ENCODE results near the gene KIAA1671.
A peak's percentile ranks its signal among the peaks of the same experiment; 100 is the strongest.

KIAA1671 gene

GRCh38 chr22:25069426-25069757, 116.9 kb downstream of the KIAA1671 start:
- no peak for ATAC-seq
- DNase-seq (ENCODE audit: low spot score in 2 of 2) = no peak
- Mint-ChIP-seq H3K36me3 (peaks cover 6% of the 10 kb centered on the region), H3K4me3 (peak overlapping the region; percentile 85), H3K27ac (peak overlapping the region; percentile 99), H3K9me3 (no peaks in the 10 kb centered on the region), H3K4me1 (peaks cover 78% of the 10 kb centered on the region)

GRCh38 chr22:25069758-25070481, 117.4 kb downstream of the KIAA1671 start:
- Mint-ChIP-seq H3K4me3 (peak overlapping the region; percentile 85), H3K27ac (peak overlapping the region; percentile 99), H3K36me3 (peaks cover 6% of the 10 kb centered on the region), H3K9me3 (no peaks in the 10 kb centered on the region), H3K4me1 (peaks cover 79% of the 10 kb centered on the region)
- ATAC-seq (no peak), DNase-seq (ENCODE audit: low spot score in 2 of 2) (no peak)

GRCh38 chr22:25070956-25071355, 118.4 kb downstream of the KIAA1671 start:
- H3K4me1 Mint-ChIP-seq = peaks cover 85% of the 10 kb centered on the region
- ATAC-seq (peak; percentile 16), DNase-seq (ENCODE audit: low spot score in 2 of 2) (no peak)
- H3K36me3 Mint-ChIP-seq = peaks cover 7% of the 10 kb centered on the region
- H3K27ac Mint-ChIP-seq = peak overlapping the region; percentile 99
- H3K9me3 Mint-ChIP-seq = no peaks in the 10 kb centered on the region
- H3K4me3 Mint-ChIP-seq = peak overlapping the region; percentile 85

GRCh38 chr22:25071720-25072119, 119.2 kb downstream of the KIAA1671 start:
- ATAC-seq (no peak), DNase-seq (ENCODE audit: low spot score in 2 of 2) (no peak)
- Mint-ChIP-seq H3K9me3 (no peaks in the 10 kb centered on the region), H3K4me1 (peaks cover 93% of the 10 kb centered on the region), H3K27ac (peak overlapping the region; percentile 99), H3K36me3 (peaks cover 12% of the 10 kb centered on the region), H3K4me3 (peak overlapping the region; percentile 85)

- Mint-ChIP-seq H3K27ac (peak overlapping the region; percentile 99), H3K4me1 (peaks cover 93% of the 10 kb centered on the region), H3K9me3 (no peaks in the 10 kb centered on the region), H3K36me3 (peaks cover 12% of the 10 kb centered on the region), H3K4me3 (peak overlapping the region; percentile 85)
- DNase-seq (ENCODE audit: low spot score in 2 of 2) (no peak), ATAC-seq (no peak)
Measured at GRCh38 chr22:25072406-25072805, 119.9 kb downstream of the KIAA1671 start.

GRCh38 chr22:25076336-25076735, 123.8 kb downstream of the KIAA1671 start:
- peak; percentile 90 for ATAC-seq

GRCh38 chr22:25077056-25077455, 124.5 kb downstream of the KIAA1671 start:
- Mint-ChIP-seq H3K9me3 (no peaks in the 10 kb centered on the region), H3K27ac (peak overlapping the region; percentile 87), H3K4me3 (peak overlapping the region; percentile 61), H3K4me1 (peaks cover 76% of the 10 kb centered on the region), H3K36me3 (peaks cover 6% of the 10 kb centered on the region)
- no peak for ATAC-seq
- no peak for DNase-seq (ENCODE audit: low spot score in 2 of 2)

More at GRCh38 chr22:25076336-25076735, 123.8 kb downstream of the KIAA1671 start:
- H3K27ac Mint-ChIP-seq = peak overlapping the region; percentile 87
- H3K9me3 Mint-ChIP-seq = no peaks in the 10 kb centered on the region
- peak; percentile 51 to 87 for DNase-seq (ENCODE audit: low spot score in 2 of 2)
- H3K36me3 Mint-ChIP-seq = peaks cover 6% of the 10 kb centered on the region
- H3K4me3 Mint-ChIP-seq = peak overlapping the region; percentile 61
- H3K4me1 Mint-ChIP-seq = peaks cover 76% of the 10 kb centered on the region

- peak overlapping the region; percentile 55 for H3K27ac Mint-ChIP-seq
- no peak for DNase-seq (ENCODE audit: low spot score in 2 of 2)
- peaks cover 6% of the 10 kb centered on the region for H3K36me3 Mint-ChIP-seq
- no peaks in the 10 kb centered on the region for H3K9me3 Mint-ChIP-seq
- no peak for ATAC-seq
- no peak overlapping the region for H3K4me3 Mint-ChIP-seq
- peaks cover 72% of the 10 kb centered on the region for H3K4me1 Mint-ChIP-seq
Measured at GRCh38 chr22:25077964-25078363, 125.4 kb downstream of the KIAA1671 start.

- DNase-seq (ENCODE audit: low spot score in 2 of 2) (no peak), ATAC-seq (peak; percentile 33)
- H3K4me1 Mint-ChIP-seq = peaks cover 66% of the 10 kb centered on the region
- H3K4me3 Mint-ChIP-seq = no peak overlapping the region
- peaks cover 6% of the 10 kb centered on the region for H3K36me3 Mint-ChIP-seq
- H3K27ac Mint-ChIP-seq = no peak overlapping the region
- H3K9me3 Mint-ChIP-seq = no peaks in the 10 kb centered on the region
Measured at GRCh38 chr22:25078591-25078990, 126.1 kb downstream of the KIAA1671 start.

GRCh38 chr22:25080855-25081254, 128.3 kb downstream of the KIAA1671 start:
- H3K4me3 Mint-ChIP-seq = no peak overlapping the region
- peaks cover 57% of the 10 kb centered on the region for H3K4me1 Mint-ChIP-seq
- ATAC-seq (no peak), DNase-seq (ENCODE audit: low spot score in 2 of 2) (no peak)
- H3K9me3 Mint-ChIP-seq = no peaks in the 10 kb centered on the region
- peak overlapping the region; percentile 82 for H3K27ac Mint-ChIP-seq
- peaks cover 6% of the 10 kb centered on the region for H3K36me3 Mint-ChIP-seq

- DNase-seq (ENCODE audit: low spot score in 2 of 2) = no peak
- Mint-ChIP-seq H3K36me3 (peaks cover under 1% of the 10 kb centered on the region), H3K27ac (peak overlapping the region; percentile 82), H3K9me3 (no peaks in the 10 kb centered on the region), H3K4me3 (no peak overlapping the region), H3K4me1 (peaks cover 57% of the 10 kb centered on the region)
- peak; percentile 22 for ATAC-seq
Measured at GRCh38 chr22:25081409-25081824, 128.9 kb downstream of the KIAA1671 start.

- ATAC-seq = peak; percentile 34
- Mint-ChIP-seq H3K4me1 (peaks cover 57% of the 10 kb centered on the region), H3K9me3 (no peaks in the 10 kb centered on the region), H3K36me3 (no peaks in the 10 kb centered on the region), H3K4me3 (no peak overlapping the region), H3K27ac (no peak overlapping the region)
- no peak for DNase-seq (ENCODE audit: low spot score in 2 of 2)
Measured at GRCh38 chr22:25082096-25082495, 129.6 kb downstream of the KIAA1671 start.

GRCh38 chr22:25083056-25083806, 130.7 kb downstream of the KIAA1671 start:
- H3K4me1 Mint-ChIP-seq = peaks cover 54% of the 10 kb centered on the region

GRCh38 chr22:25083807-25084200, 131.3 kb downstream of the KIAA1671 start:
- Mint-ChIP-seq H3K4me3 (no peak overlapping the region), H3K36me3 (no peaks in the 10 kb centered on the region), H3K4me1 (peaks cover 53% of the 10 kb centered on the region), H3K27ac (no peak overlapping the region), H3K9me3 (no peaks in the 10 kb centered on the region)
- ATAC-seq = no peak
- no peak for DNase-seq (ENCODE audit: low spot score in 2 of 2)

More at GRCh38 chr22:25083056-25083806, 130.7 kb downstream of the KIAA1671 start:
- Mint-ChIP-seq H3K27ac (no peak overlapping the region), H3K4me3 (no peak overlapping the region), H3K36me3 (no peaks in the 10 kb centered on the region), H3K9me3 (no peaks in the 10 kb centered on the region)
- DNase-seq (ENCODE audit: low spot score in 2 of 2) (no peak), ATAC-seq (no peak)

GRCh38 chr22:25084405-25085107, 132.0 kb downstream of the KIAA1671 start:
- H3K4me1 Mint-ChIP-seq = peaks cover 47% of the 10 kb centered on the region

More at GRCh38 chr22:25084405-25085107, 132.0 kb downstream of the KIAA1671 start:
- no peaks in the 10 kb centered on the region for H3K36me3 Mint-ChIP-seq
- no peaks in the 10 kb centered on the region for H3K9me3 Mint-ChIP-seq
- no peak overlapping the region for H3K27ac Mint-ChIP-seq
- no peak overlapping the region for H3K4me3 Mint-ChIP-seq
- DNase-seq (ENCODE audit: low spot score in 2 of 2) = no peak
- no peak for ATAC-seq
